CD4-positive, alpha-beta T cell treated with Interleukin-4 for 1 hour (primary cell): Measurements from ENCODE around the gene STYK1.
A peak's percentile ranks its signal among the peaks of the same experiment; 100 is the strongest.

Experiments used
- DNase-seq, 2 donors: peaks; one replicate each; pipeline ENCODE4 v3.0.0-alpha.2; 2020 to 2022

The STYK1 gene, protein sequence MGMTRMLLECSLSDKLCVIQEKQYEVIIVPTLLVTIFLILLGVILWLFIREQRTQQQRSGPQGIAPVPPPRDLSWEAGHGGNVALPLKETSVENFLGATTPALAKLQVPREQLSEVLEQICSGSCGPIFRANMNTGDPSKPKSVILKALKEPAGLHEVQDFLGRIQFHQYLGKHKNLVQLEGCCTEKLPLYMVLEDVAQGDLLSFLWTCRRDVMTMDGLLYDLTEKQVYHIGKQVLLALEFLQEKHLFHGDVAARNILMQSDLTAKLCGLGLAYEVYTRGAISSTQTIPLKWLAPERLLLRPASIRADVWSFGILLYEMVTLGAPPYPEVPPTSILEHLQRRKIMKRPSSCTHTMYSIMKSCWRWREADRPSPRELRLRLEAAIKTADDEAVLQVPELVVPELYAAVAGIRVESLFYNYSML

DNA sequence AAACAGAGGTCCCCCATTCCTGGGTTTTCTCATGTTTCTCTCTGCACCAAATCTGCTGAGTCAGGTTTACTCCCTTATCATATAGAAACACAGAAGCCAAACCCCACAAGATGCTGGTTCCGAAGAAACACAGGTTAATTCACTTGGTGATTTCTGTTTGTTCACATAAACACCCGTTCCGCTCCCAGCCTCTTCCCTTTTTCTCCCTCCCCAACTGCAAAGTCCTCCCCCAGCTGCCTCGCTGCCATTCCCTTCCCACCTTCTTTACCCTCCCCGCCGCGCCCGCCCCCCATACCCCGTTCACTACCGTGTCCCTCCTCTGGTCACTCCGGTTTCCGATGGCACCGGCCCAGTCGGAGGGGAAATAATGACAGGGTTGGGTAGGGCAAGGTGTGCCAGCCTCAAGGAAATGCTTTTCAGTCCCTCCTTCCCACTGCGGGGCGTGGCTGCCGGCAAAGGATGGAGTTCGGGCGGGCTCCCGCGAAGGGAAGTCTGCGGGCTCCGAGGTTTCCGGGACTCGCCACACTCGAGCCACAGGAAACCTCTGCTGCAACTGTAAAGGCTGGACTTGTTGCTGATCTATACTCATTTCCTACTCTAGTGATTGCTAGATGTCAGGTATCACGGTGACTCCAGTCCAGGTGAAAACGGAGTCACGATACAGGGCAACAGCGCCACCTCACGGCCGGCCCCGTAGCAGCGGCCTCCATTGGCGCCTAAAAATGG lies at the start of gene STYK1:
TSS of gene STYK1 (minus strand) at position 394 of the 726 bp plus-strand sequence. CDS start 39,434 bp downstream, outside the sequence.
- DNase-seq, result peak; percentile 67 to 84

DNA sequence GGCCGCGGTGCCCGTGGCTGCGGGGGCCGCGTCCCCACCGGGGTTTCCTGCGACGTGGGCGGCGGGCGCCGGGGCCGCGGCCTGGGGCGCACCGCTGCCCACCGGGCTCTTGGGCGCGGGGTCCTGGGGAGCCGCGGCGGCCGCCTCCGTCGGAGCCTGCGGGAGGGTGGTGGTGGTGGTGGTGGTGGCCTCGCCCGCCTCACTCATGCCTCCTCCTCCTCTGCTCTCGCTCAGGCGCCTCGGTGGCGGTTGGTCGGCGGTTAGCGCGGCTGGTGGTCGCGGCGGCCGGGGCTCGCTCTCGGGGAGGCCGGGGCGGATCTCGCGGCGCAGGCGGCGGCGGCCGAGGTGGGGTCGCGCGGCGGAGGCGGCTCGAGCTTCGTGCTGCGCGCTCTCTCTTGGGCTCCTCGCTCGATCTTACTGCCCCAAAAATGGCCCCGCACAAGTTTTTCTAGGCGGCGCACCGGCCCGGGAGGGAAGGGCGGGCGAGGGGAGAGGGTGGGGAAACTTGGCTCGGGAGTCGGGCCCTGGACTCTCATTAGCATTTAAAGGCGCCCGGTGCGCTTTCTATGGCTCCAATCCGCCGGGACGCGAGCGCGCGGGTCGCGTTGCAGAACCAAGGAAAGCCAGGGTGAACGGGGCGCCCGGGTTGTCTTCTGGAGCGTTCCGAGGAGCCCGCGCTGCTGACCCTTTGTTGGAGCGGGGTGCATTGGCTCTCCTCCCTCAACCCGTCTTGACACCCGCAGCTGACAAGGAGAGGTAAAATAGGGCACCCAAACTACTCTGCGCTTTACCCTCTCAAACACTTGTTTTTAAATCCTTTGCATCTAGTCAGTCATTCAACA lies 49.3 kb upstream of the STYK1 start, which contains the start of gene YBX3:
TSS of gene YBX3 (minus strand) at position 419 of the 842 bp plus-strand sequence. CDS start at position 207, 212 bp downstream.
- DNase-seq, result peak; percentile 56 to 66

DNA sequence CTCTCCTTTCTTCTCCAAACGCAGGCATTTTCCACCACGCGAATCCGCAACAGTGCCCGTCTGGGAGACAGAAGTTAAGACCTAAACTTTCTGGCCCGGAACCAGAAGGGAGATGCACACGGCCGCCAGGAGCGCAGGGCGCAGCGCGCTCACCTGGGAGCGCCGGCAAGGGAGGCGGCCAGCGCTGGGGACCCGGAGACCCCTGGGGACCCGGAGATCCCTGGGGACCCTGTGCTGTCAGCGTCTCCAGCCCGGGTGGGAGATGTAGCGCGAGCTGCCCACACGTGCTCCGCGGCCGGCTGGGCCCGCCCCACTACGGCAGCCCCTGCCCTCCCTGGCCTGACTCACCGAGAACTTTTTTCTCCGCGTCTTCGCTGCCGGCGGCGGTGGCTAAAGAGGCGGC lies 48.7 kb upstream of the STYK1 start:
- DNase-seq, result peak; percentile 43 to 68

DNA sequence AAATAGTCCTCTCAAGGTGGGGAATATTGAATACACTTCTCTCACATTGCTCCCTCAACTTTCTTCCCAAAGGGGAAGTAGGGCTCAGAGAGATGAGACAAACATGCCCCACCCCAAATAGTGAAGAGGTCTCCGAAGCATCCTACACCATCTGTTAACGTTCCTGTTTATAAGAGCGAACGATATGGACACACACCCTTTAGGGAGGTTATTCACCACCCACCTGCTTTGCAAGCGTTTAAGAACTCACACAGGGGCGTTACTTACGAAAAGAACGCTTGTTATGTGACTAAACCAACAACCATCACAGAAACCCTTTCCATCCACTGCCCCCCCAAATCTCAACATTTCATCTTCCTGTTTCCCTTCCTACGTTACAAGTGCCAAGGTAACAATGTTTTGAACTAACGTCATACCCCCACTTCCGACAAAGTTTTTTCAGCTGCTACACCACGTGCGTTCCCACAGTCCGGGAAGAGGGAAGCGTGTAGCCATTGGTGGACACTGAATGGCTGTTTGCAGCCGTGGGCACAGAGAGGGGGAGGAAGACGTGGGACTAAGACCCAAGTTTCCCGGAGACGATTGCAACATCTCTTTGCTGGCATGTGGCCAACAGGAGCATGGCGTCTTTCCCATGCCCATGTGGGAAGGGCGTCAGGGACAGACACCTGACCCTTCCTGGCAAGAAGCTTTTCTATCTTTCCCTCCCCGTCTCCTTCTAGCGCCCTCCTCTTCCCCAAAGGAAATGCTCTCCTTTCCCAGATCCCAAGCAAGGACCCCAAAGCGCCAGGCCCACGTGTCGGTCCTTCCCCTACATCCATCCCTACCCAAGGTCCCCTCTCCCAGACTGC lies 48.0 kb upstream of the STYK1 start:
- DNase-seq, result peak; percentile 87 to 88

DNA sequence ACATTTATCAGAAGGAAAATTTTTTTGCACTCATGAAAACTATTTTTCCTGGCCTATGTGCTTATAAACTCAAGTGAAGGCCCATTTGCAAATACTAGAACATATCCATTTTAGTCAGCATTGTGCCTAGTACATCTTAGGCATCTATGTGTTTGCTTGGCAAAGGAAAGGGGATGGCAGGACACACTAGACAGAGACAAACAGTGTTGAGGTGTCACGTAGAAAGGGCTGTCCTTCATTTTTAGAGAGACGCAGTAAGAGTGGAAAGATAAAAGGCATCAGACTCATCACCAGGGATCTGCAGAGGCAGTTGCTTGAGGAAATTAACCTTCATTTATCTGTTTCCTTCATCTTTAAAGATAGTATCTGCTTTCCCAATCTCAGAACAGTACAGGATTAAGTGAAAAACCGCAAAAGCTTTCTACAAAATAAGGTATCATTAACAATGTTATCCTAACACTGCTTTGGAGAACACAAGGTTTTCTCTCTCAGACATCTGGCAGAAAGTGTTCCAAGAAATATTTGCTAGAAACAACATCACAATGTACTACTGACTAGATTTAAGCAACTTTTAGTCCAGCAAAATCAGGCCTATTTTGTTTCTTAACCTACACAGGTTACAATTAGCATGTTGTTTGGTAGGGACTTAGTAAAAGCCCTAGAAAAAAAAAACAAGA lies 47.3 kb upstream of the STYK1 start:
- DNase-seq, result no peak

DNA sequence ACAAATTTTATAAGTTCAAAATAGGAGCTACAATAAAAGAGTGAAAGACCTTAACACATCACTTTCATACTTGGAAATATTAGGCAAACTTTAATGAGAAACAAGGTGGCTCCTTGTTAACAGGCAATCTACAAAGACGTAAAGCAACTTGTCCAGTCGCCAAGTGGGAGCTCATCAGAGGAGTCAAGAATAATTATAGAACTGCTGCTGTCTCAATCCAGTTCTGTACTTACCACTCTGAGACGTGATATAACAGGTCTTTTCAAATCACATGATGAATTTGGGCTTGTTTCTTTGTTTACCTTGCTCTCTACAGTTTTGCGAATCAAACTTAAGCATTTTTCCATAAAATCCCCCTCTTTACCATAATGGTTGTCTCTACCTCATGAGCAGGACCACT lies 45.6 kb upstream of the STYK1 start:
- no peak for DNase-seq

DNA sequence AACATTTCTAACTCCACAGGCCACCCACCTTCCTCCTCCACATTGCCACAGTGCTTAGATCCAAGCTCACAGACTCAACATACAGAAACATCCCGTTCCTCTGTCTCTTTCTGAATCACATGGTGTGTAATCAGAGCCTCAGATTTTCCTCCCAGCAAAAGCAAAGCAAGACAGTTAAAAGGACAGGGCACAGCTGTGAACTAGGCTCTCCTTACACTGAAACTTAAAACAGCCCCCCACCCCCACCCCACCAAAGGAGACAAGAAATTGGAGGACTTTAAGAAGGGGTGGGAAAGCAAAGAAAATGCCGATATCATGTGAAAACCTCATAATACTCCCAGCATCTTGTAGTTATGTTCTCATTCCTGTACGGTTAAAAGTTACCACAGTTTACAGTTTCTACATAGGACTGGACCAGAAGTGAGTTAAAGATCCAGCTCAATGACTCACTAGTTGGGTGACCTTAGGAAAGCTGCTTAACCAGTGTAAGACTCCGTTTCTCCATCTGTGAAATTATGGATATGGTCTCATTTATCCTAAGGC lies 44.5 kb upstream of the STYK1 start:
- no peak for DNase-seq

DNA sequence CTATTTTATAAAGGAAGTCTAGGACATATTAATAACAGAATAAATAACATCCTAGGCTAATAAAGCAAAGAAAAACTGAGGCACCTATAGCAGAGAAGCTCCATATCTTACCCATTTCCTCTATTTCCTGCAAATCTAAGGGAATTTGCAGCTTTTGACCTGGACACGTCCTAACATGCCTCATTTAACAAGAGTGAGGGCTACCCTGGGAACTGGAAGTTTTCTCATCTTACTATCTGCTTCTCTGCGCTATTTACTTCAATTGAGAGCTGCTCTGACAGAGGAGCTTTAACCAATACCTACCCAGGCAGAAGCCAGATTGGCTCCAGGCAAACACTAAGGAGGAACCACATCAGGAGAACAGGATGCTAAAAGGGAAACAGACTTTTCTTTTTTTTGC lies 43.6 kb upstream of the STYK1 start:
- DNase-seq, result no peak

DNA sequence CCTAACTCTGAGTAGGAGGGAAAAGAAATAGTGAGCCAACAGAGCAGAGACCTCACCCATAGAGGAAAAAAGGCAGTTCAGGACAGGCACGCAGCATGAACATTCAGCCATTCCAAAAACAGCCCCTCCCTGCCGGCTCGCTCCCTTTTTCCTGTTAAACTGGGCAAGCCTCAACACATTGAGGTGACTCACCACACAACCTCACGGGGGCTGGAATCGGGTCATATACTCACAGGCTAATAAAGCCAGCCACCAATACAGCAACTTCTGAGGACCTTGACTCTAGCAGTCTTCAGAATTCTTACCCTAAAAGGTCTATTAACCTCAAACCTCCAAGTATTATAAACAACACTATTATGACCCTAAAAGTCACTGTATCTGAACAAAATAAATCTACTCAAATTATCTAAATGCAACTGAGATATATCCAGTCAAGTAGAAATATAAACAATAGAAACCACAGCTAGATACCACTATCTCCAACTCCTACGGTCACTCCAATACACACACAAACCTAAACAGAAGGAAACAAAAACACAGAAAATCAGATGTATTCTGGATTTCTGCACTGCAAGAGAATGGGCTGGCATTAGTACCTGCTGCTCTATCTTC lies 43.0 kb upstream of the STYK1 start:
- no peak for DNase-seq

DNA sequence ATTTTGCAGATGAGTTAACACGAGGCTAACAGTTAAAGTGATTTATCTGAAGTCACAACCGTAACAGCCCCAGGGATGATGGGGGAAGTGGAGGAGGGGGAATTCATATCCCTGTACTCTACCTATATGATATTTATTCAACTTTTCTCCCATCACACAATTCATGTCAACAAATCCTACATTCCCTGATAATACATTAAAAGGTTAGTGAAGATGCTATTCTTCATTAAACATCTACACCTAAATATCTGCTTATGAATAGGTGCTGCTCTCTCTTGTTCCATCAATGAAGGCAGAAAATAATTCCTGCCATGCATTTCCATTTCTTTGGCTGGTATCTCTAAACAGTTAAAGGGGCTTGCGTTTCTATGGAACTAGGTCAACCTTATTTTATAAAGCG lies 42.4 kb upstream of the STYK1 start:
- no peak for DNase-seq

DNA sequence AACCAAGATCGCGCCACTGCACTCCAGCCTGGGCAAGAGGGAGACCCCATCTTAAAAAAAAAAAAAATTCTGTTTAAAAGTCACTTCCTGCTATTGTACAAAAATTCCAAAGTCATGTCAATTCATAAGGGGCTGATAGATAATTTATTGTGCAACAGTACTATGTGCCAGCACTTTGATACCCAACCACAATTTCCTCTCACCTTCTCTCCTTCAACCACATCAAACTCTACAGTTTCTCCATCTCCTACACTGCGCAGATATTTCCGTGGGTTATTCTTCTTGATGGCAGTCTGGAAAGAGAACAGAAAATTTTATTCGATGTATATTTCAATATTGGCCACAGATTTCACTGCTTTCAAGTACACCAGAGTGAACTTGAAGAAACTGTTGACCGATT lies 41.6 kb upstream of the STYK1 start:
- peak in 1 of 2 donors; percentile 51 for DNase-seq

DNA sequence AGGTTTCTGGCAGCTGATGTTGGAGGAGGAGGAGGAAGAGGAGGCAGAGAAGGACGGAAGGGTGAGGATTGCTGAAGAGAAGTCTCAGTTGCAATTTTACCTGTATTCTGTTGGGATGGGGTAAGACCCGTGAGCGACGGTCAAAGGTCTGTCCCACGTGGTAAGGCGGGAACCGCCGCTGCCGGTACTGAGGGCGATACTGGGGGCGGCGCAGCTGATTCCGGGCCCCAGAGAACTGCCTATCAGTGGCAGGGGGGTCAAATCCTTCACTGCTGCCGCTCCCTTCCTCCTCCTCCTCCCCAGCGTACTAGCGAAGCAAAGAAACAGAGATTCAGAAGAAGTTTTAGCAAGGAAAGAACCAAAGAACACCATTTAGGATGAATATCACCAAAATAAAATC lies 36.0 kb upstream of the STYK1 start:
- DNase-seq, result no peak

DNA sequence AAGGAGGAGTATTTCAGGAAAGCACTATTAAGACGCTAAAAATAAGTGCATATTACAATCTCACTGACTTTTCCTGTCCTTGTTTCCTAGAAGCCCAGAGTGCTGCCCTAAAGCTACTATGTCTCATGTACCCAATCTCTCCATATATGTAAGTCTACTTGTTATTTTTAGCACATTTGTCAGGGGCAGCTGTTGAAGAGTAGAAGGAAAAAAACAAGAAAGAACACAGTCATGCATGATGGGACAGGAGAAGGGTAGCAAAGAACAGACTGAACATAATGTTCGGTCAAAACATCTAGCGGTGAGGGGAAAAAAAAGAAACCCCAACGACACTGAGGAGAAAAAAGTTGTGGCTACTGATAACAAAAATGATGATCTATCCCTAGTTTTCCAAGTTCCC lies 35.0 kb upstream of the STYK1 start:
- no peak for DNase-seq

DNA sequence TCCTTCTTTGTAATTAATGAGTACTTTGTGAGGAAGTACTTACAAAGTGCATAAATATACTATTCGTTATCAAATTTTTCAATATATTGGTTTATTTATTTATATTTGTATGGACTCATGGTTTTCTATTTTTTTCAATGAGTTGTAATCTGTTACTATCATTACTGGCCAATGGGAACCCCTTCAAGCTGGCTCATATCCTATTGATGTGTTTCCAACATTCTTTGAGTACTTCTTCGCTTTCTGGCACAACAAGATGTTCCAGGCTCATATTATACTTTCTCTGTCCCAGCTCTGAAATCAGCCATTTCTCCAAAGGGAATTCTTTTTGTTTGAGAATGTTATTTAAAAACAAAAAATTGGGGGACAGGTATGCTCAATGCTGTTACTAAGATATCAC lies 31.8 kb upstream of the STYK1 start:
- DNase-seq, result no peak

DNA sequence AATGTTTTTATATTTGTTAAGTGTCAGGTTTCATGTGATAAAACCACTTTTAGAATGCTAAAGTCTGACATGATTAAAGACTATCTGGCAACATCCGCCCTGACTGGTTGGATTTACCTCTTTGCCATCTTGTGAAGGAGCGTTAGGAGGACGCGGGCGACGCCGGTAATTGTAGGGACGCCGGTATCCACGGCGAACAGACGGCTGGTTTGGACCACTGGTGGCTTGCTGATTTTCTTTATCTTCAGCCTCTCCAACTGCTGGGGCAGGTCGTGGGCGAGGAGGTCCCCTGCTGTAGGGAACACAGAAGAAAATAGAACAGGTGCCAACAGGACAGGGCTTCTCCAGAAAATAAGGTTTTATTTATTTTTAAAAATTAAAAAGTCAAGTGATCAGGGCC lies 28.0 kb upstream of the STYK1 start:
- DNase-seq, result no peak

DNA sequence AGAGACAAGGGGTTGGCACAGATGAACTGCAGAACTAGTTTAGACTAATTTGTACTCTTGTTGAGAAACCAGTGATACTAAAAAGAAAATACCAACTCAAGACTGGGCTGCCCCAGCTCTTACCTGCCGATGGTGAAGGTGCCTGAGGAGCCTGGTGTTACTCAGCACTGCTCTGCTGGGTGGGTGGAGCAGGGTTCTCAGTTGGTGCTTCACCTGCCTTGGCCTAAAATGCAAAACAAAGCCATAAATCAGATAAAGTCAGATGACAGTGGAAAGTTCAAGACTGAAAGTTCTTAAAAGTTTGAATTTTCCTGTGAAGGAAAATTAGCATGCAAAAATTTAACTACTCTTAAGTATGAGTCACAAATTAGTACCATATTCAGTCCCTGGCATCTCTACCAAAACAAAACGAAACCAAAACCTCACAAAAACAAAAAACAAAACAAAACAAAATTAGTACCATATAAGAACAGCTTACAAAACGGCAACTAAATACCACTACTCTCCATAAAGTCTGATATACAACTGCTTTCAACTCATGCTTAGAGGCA lies 27.4 kb upstream of the STYK1 start:
- DNase-seq, result peak in 1 of 2 donors; percentile 37

DNA sequence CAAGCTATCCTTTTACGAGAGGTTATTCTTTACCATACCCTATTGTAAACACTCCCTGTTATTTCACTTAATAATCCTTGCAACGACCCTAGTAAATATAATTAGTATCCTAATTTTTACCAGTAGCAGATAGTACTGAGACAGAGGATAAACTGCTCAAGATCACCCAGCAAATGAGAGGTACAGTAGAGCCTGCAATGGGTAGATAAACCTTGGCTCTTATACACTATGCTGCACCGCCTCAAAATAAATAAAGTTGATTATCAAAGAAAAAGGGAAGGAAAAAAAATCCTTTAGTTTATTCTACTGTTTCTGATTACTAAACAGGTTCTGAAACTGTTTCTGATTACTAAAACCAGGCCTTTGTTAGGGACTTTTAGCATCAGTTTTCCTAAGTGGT lies 26.7 kb upstream of the STYK1 start:
- no peak for DNase-seq

DNA sequence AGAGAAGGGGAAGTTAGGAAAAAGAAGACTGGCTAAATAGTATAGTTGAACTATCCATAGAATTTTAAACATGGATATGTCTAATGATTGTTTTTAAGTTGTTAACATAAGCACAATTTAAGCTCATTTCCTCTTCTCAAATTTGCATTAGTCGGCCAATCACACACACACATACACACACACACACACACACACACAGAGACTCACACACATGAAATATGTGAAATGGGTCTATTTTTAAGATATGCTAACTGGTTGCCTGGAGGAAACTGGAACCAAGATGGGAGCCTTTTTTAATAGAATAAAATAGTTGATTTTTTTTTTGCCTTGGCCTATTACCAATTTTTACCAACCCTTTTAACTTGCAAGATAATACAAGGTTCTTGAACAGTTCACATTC lies 24.0 kb upstream of the STYK1 start:
- DNase-seq, result no peak

DNA sequence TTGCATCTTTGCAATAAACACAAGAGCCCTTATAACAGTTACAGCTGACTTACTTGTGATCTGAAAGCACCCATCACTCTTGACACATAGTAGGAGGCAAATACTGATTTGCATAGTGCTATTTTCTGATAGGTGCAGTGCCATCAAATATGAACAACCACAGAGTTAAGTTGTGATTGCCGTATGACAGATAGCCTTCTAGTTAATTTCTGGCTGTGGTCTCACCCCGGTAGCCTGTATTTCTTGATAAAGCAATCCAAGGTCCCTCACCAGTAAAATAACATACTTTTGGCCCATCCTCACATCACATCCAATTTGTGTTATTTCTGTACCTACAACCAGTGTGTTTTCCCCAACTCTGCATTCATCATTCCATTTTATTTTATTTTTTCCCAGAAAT lies 23.3 kb upstream of the STYK1 start:
- DNase-seq, result no peak

DNA sequence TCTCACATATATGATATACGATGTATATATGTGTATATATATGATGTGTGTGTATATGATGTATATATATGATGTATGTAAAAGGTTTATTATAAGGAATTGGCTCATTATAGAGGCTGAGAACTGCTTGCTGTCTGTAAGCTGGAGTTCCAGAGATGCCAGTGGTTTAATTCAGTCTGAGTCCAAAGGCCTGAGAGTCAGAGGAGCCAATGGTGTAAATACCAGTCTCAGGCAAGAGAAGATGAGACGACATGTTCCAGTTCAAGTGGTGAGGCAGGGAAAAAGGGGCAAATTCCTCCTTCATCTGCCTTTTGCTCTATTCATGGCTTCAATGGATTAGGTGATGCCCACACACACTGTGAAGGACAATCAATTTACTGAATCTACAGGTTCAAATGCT lies 17.1 kb upstream of the STYK1 start:
- DNase-seq, result no peak

DNA sequence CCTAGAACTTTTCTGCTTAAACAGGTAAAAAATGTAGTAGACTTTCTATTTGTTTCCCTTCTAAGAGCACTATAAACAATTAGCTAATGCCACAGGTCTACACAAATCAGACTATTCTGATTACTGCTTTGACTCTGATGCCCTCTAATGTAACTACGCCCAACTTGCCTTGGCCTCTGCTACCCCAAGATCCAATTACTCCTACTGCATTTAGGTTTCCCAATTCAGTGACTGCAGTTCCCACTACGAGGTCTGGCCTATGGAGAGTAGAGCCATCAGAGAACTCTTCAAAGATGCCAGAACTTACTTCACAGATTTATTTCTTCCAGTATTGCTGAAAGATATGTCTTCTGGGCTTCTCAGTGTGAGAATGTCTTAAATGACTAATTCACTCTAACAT lies 15.3 kb upstream of the STYK1 start:
- DNase-seq, result no peak
